K562 (cell line): ENCODE measurements around the gene ZNF582. TPM values are rescaled to one million over a fixed set of nuclear protein-coding genes. Genes with fewer than 3 reads are reported as not detected.

Experiments used
- DEAF1 ChIP-seq: fragments of 450-650 bp; formaldehyde crosslinking; IDR thresholded peaks from 2 replicates; pipeline ENCODE4 v1.4.0; 2020; ENCODE audit warnings: mild to moderate bottlenecking, moderate library complexity
- REST ChIP-seq, 2 experiments: fragments of 450-650 bp; formaldehyde crosslinking in 1 of 2; IDR thresholded peaks; 2 replicates each; pipeline versions ENCODE4 v1.4.0 to v1.6.1; 2014 to 2020; ENCODE audit warnings: mild to moderate bottlenecking in 2 of 2, borderline replicate concordance in 1 of 2, low read depth in 1 of 2
- SMC3 ChIP-seq: conservative IDR thresholded peaks from 2 replicates; pipeline ENCODE4 v1.6.1; 2011; ENCODE audit warnings: low read depth, low read length, improper control_type of control experiment; ENCODE audit not compliant: insufficient read depth
- ZBTB1 ChIP-seq: sonication (generic); formaldehyde crosslinking; IDR thresholded peaks from 2 replicates; pipeline ENCODE4 v1.8.1; 2023; ENCODE audit warnings: missing genetic modification reagents, low read depth, mild to moderate bottlenecking, borderline replicate concordance
- ZNF41 ChIP-seq: fragments of 250-450 bp; sonication (Bioruptor Pico); conservative IDR thresholded peaks from 2 replicates; pipeline ENCODE4 v1.4.0; 2020; ENCODE audit warnings: mild to moderate bottlenecking
- ZNF512 ChIP-seq: IDR thresholded peaks from 2 replicates; pipeline ENCODE4 v1.6.1; 2016; ENCODE audit warnings: missing genetic modification characterization, missing compliant biosample characterization
- polyA plus RNA-seq, 8 experiments: library from polyadenylated mRNA; depleted of rRNA in 4 of 8; stranded (reverse) in 5 of 8; unstranded in 3 of 8; fragments of >200 nt; fragmentation: Nextera tagmentation in 2 of 8; fragmentation: Illumina TruSeq in 1 of 8; extraction: Ambion mirVana in 2 of 8; extraction: Trizol in 1 of 8; gene quantifications; 2 replicates each; pipeline versions ENCODE4 v1.2.1 to v1.2.3, GENCODE V29; 2011 to 2014; ENCODE audit warnings: inconsistent platforms in 1 of 8, missing spikeins in 1 of 8
- total RNA-seq, 7 experiments: library from RNA; depleted of rRNA in 6 of 7; stranded (reverse); fragments of >200 nt in 6 of 7; fragmentation: Illumina TruSeq in 2 of 7; extraction: Trizol in 2 of 7; gene quantifications; 2 replicates each; pipeline versions ENCODE4 v1.2.1 to v1.2.3, GENCODE V29; 2011 to 2021; ENCODE audit warnings: low replicate concordance in 1 of 7

ZNF582 gene
- total and polyA plus RNA-seq, 9 of the 15 experiments (the other 6 are each of a cell fraction or from before 2014, with no cell fraction given), result 0.72 to 3.3 (median 1.6) TPM

GRCh38 chr19:56333506-56333905 lies 59.8 kb downstream of the ZNF582 start (continued):
- TF ChIP-seq REST (IDR thresholded peaks at IDR 0.05; ENCODE audit: borderline replicate concordance), result peak; percentile 89
- no peak for TF ChIP-seq REST (CRISPR knock-in tag; IDR thresholded peaks at IDR 0.05; ENCODE audit: low read depth)
- peak; percentile 87 for TF ChIP-seq SMC3
- TF ChIP-seq ZBTB1 (CRISPR knock-in tag), result no peak
- TF ChIP-seq ZNF512 (tag), result 0 out of 2 replicates have a peak, but pooled peaks have one; percentile 33
- TF ChIP-seq DEAF1, result peak; percentile 82
- no peak for TF ChIP-seq ZNF41 (CRISPR knock-in tag)

Other genes starting within 250 kb of the ZNF582 start
Only the 7 nearest of the 12 such genes appear.
- gene EDDM13, start 120.8 kb downstream of the ZNF582 start, total RNA-seq (2014; rRNA removed), result 2.2 and 4.3 TPM in 2 replicates
- gene EDDM13, start 120.8 kb downstream of the ZNF582 start, total RNA-seq (2014; rRNA removed; fragmentation: Illumina TruSeq; extraction: Trizol), result 4.1 and 5.1 TPM in 2 replicates
- 2.5 and 2.6 TPM in 2 replicates for gene EDDM13, start 120.8 kb downstream of the ZNF582 start, total RNA-seq (2015; rRNA removed; fragmentation: Illumina TruSeq; extraction: Trizol)
- gene EDDM13, start 120.8 kb downstream of the ZNF582 start, total RNA-seq (2021), result 2.0 and 3.4 TPM in 2 replicates
- 2.7 and 8.9 TPM in 2 replicates for gene EDDM13, start 120.8 kb downstream of the ZNF582 start, polyA plus RNA-seq (2011; rRNA removed)
- 5.3 and 6.7 TPM in 2 replicates for gene EDDM13, start 120.8 kb downstream of the ZNF582 start, polyA plus RNA-seq (2014; fragmentation: Illumina TruSeq; extraction: Trizol)
- 1 to 10 TPM; 7.4 to 7.7 TPM for gene EDDM13, start 120.8 kb downstream of the ZNF582 start, polyA plus RNA-seq (2014; fragmentation: Nextera tagmentation; extraction: Ambion mirVana)
- gene EDDM13, start 120.8 kb downstream of the ZNF582 start, polyA plus RNA-seq (2014; rRNA removed), result 6.2 and 6.9 TPM in 2 replicates
- 5.8 and 10.2 TPM in 2 replicates for gene ZSCAN5A, start 78.7 kb downstream of the ZNF582 start, total RNA-seq (2014; rRNA removed)
- gene ZSCAN5A, start 78.7 kb downstream of the ZNF582 start, total RNA-seq (2014; rRNA removed; fragmentation: Illumina TruSeq; extraction: Trizol), result 12.2 and 12.4 TPM in 2 replicates
- 12.0 and 12.7 TPM in 2 replicates for gene ZSCAN5A, start 78.7 kb downstream of the ZNF582 start, total RNA-seq (2015; rRNA removed; fragmentation: Illumina TruSeq; extraction: Trizol)
- gene ZSCAN5A, start 78.7 kb downstream of the ZNF582 start, total RNA-seq (2021), result 11.8 and 15.3 TPM in 2 replicates
- gene ZSCAN5A, start 78.7 kb downstream of the ZNF582 start, polyA plus RNA-seq (2011; rRNA removed), result 6.3 and 8.7 TPM in 2 replicates
- 15.3 and 15.9 TPM in 2 replicates for gene ZSCAN5A, start 78.7 kb downstream of the ZNF582 start, polyA plus RNA-seq (2014; fragmentation: Illumina TruSeq; extraction: Trizol)
- 10 to 100 TPM; 10.3 to 10.6 TPM for gene ZSCAN5A, start 78.7 kb downstream of the ZNF582 start, polyA plus RNA-seq (2014; fragmentation: Nextera tagmentation; extraction: Ambion mirVana)
- gene ZSCAN5A, start 78.7 kb downstream of the ZNF582 start, polyA plus RNA-seq (2014; rRNA removed), result 13.5 and 13.7 TPM in 2 replicates
- gene ZNF583, start 10.8 kb upstream of the ZNF582 start, total RNA-seq (2014; rRNA removed), result 2.2 and 2.5 TPM in 2 replicates
- gene ZNF583, start 10.8 kb upstream of the ZNF582 start, total RNA-seq (2014; rRNA removed; fragmentation: Illumina TruSeq; extraction: Trizol), result 6.7 and 7.1 TPM in 2 replicates
- 4.7 and 5.1 TPM in 2 replicates for gene ZNF583, start 10.8 kb upstream of the ZNF582 start, total RNA-seq (2015; rRNA removed; fragmentation: Illumina TruSeq; extraction: Trizol)
- gene ZNF583, start 10.8 kb upstream of the ZNF582 start, total RNA-seq (2021), result 2.8 and 3.0 TPM in 2 replicates
- 1.5 and 3.0 TPM in 2 replicates for gene ZNF583, start 10.8 kb upstream of the ZNF582 start, polyA plus RNA-seq (2011; rRNA removed)
- gene ZNF583, start 10.8 kb upstream of the ZNF582 start, polyA plus RNA-seq (2014; fragmentation: Illumina TruSeq; extraction: Trizol), result 3.4 and 3.7 TPM in 2 replicates
- gene ZNF583, start 10.8 kb upstream of the ZNF582 start, polyA plus RNA-seq (2014; fragmentation: Nextera tagmentation; extraction: Ambion mirVana), result 1 to 10 TPM in 1 of 2 experiments, under 1 TPM in 1; 0.92 to 1.9 TPM
- 2.2 and 3.2 TPM in 2 replicates for gene ZNF583, start 10.8 kb upstream of the ZNF582 start, polyA plus RNA-seq (2014; rRNA removed)
- not detected in 2 replicates for gene ZNF667, start 83.8 kb upstream of the ZNF582 start, total RNA-seq (2014; rRNA removed)
- gene ZNF667, start 83.8 kb upstream of the ZNF582 start, total RNA-seq (2014; rRNA removed; fragmentation: Illumina TruSeq; extraction: Trizol), result not detected in 2 replicates
- gene ZNF667, start 83.8 kb upstream of the ZNF582 start, total RNA-seq (2015; rRNA removed; fragmentation: Illumina TruSeq; extraction: Trizol), result not detected in 2 replicates
- gene ZNF667, start 83.8 kb upstream of the ZNF582 start, total RNA-seq (2021), result not detected in 2 replicates
- gene ZNF667, start 83.8 kb upstream of the ZNF582 start, polyA plus RNA-seq (2011; rRNA removed), result not detected in 2 replicates
- not detected in 2 replicates for gene ZNF667, start 83.8 kb upstream of the ZNF582 start, polyA plus RNA-seq (2014; fragmentation: Illumina TruSeq; extraction: Trizol)
- not detected for gene ZNF667, start 83.8 kb upstream of the ZNF582 start, polyA plus RNA-seq (2014; fragmentation: Nextera tagmentation; extraction: Ambion mirVana)
- 0.08 TPM in 1 of 2 replicates, not detected in the other for gene ZNF667, start 83.8 kb upstream of the ZNF582 start, polyA plus RNA-seq (2014; rRNA removed)
- gene ZNF471, start 114.3 kb upstream of the ZNF582 start, total RNA-seq (2014; rRNA removed), result not detected in 2 replicates
- not detected in 2 replicates for gene ZNF471, start 114.3 kb upstream of the ZNF582 start, total RNA-seq (2014; rRNA removed; fragmentation: Illumina TruSeq; extraction: Trizol)
- not detected in 2 replicates for gene ZNF471, start 114.3 kb upstream of the ZNF582 start, total RNA-seq (2015; rRNA removed; fragmentation: Illumina TruSeq; extraction: Trizol)
- not detected in 2 replicates for gene ZNF471, start 114.3 kb upstream of the ZNF582 start, total RNA-seq (2021)
- gene ZNF471, start 114.3 kb upstream of the ZNF582 start, polyA plus RNA-seq (2011; rRNA removed), result not detected in 2 replicates
- not detected in 2 replicates for gene ZNF471, start 114.3 kb upstream of the ZNF582 start, polyA plus RNA-seq (2014; fragmentation: Illumina TruSeq; extraction: Trizol)
- not detected for gene ZNF471, start 114.3 kb upstream of the ZNF582 start, polyA plus RNA-seq (2014; fragmentation: Nextera tagmentation; extraction: Ambion mirVana)
- not detected in 2 replicates for gene ZNF471, start 114.3 kb upstream of the ZNF582 start, polyA plus RNA-seq (2014; rRNA removed)
- gene ZFP28, start 145.4 kb upstream of the ZNF582 start, total RNA-seq (2014; rRNA removed), result not detected in 2 replicates
- not detected in 2 replicates for gene ZFP28, start 145.4 kb upstream of the ZNF582 start, total RNA-seq (2014; rRNA removed; fragmentation: Illumina TruSeq; extraction: Trizol)
- gene ZFP28, start 145.4 kb upstream of the ZNF582 start, total RNA-seq (2015; rRNA removed; fragmentation: Illumina TruSeq; extraction: Trizol), result not detected in 2 replicates
- not detected in 2 replicates for gene ZFP28, start 145.4 kb upstream of the ZNF582 start, total RNA-seq (2021)
- not detected in 2 replicates for gene ZFP28, start 145.4 kb upstream of the ZNF582 start, polyA plus RNA-seq (2011; rRNA removed)
- gene ZFP28, start 145.4 kb upstream of the ZNF582 start, polyA plus RNA-seq (2014; fragmentation: Illumina TruSeq; extraction: Trizol), result 0.04 and 0.06 TPM in 2 replicates
- under 1 TPM in 1 of 2 experiments, not detected in 1; 0.01 TPM for gene ZFP28, start 145.4 kb upstream of the ZNF582 start, polyA plus RNA-seq (2014; fragmentation: Nextera tagmentation; extraction: Ambion mirVana)
- gene ZFP28, start 145.4 kb upstream of the ZNF582 start, polyA plus RNA-seq (2014; rRNA removed), result not detected in 2 replicates
- not detected in 2 replicates for gene ZNF470, start 173.9 kb upstream of the ZNF582 start, total RNA-seq (2014; rRNA removed)
- gene ZNF470, start 173.9 kb upstream of the ZNF582 start, total RNA-seq (2014; rRNA removed; fragmentation: Illumina TruSeq; extraction: Trizol), result not detected in 2 replicates
- gene ZNF470, start 173.9 kb upstream of the ZNF582 start, total RNA-seq (2015; rRNA removed; fragmentation: Illumina TruSeq; extraction: Trizol), result not detected in 2 replicates
- not detected in 2 replicates for gene ZNF470, start 173.9 kb upstream of the ZNF582 start, total RNA-seq (2021)
- gene ZNF470, start 173.9 kb upstream of the ZNF582 start, polyA plus RNA-seq (2011; rRNA removed), result 0.03 TPM in 1 of 2 replicates, not detected in the other
- 0.03 TPM in 1 of 2 replicates, not detected in the other for gene ZNF470, start 173.9 kb upstream of the ZNF582 start, polyA plus RNA-seq (2014; fragmentation: Illumina TruSeq; extraction: Trizol)
- gene ZNF470, start 173.9 kb upstream of the ZNF582 start, polyA plus RNA-seq (2014; fragmentation: Nextera tagmentation; extraction: Ambion mirVana), result not detected
- gene ZNF470, start 173.9 kb upstream of the ZNF582 start, polyA plus RNA-seq (2014; rRNA removed), result not detected in 2 replicates